ENCODE data around the gene PITPNB. TPM values are rescaled to one million over a fixed set of nuclear protein-coding genes. Genes with fewer than 3 reads are reported as not detected.
A peak's percentile ranks its signal among the peaks of the same experiment; 100 is the strongest.

PITPNB gene
- total RNA-seq, 2 donors from 2014 or later, result 59.6 to 68.2 TPM

- Mint-ChIP-seq H3K9me3 (peaks cover 15% of the 10 kb centered on the region), H3K4me3 (no peak overlapping the region), H3K36me3 (ENCODE audit: low read depth) (peaks cover 2% of the 10 kb centered on the region), H3K4me1 (peaks cover 18% of the 10 kb centered on the region), H3K27me3 (ENCODE audit: insufficient read depth) (peaks cover 3% of the 10 kb centered on the region), H3K27ac (no peak overlapping the region)
- Histone ChIP-seq H3K36me3 (ENCODE audit: control insufficient read depth, insufficient read depth, low read length) (no peaks in the 10 kb centered on the region), H3K27me3 (ENCODE audit: control insufficient read depth, insufficient read depth, low read length, poor library complexity, severe bottlenecking) (no peaks in the 10 kb centered on the region), H3K9me3 (ENCODE audit: control insufficient read depth, low read length) (peaks cover 10% of the 10 kb centered on the region), H3K4me1 (ENCODE audit: control insufficient read depth, insufficient read depth, low read length) (no peaks in the 10 kb centered on the region), H3K9ac (ENCODE audit: extremely low read depth, low read length, poor library complexity, severe bottlenecking) (no peak overlapping the region), H3K27ac (ENCODE audit: low read depth, low read length) (no peak overlapping the region), H3K4me3 (ENCODE audit: low read length) (no peak overlapping the region)
- DNase-seq, result peak; percentile 58
- WGBS, 2 experiments (ENCODE audit: insufficient coverage in 1 of 2, insufficient read length in 1 of 2), result 87 to 100% methylated on average over 1 to 6 of the region's 6 CpGs
- TF ChIP-seq, protein P1, sequence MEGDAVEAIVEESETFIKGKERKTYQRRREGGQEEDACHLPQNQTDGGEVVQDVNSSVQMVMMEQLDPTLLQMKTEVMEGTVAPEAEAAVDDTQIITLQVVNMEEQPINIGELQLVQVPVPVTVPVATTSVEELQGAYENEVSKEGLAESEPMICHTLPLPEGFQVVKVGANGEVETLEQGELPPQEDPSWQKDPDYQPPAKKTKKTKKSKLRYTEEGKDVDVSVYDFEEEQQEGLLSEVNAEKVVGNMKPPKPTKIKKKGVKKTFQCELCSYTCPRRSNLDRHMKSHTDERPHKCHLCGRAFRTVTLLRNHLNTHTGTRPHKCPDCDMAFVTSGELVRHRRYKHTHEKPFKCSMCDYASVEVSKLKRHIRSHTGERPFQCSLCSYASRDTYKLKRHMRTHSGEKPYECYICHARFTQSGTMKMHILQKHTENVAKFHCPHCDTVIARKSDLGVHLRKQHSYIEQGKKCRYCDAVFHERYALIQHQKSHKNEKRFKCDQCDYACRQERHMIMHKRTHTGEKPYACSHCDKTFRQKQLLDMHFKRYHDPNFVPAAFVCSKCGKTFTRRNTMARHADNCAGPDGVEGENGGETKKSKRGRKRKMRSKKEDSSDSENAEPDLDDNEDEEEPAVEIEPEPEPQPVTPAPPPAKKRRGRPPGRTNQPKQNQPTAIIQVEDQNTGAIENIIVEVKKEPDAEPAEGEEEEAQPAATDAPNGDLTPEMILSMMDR (conservative IDR thresholded peaks at IDR 0.05), result no peak
Measured at GRCh38 chr22:27835446-27835845, 83.6 kb downstream of the PITPNB start.

- TF ChIP-seq, protein P1 (conservative IDR thresholded peaks at IDR 0.05), result no peak
- peaks cover 24% of the 10 kb centered on the region for H3K4me1 Mint-ChIP-seq
- H3K27ac Mint-ChIP-seq, result no peak overlapping the region
- no peak overlapping the region for H3K27ac ChIP-seq (ENCODE audit: low read depth, low read length)
- H3K36me3 ChIP-seq (ENCODE audit: control insufficient read depth, insufficient read depth, low read length), result no peaks in the 10 kb centered on the region
- 91% methylated on average over 8 to 20 of the region's 20 CpGs for WGBS, 2 experiments (ENCODE audit: insufficient coverage in 1 of 2, insufficient read length in 1 of 2)
- H3K4me3 ChIP-seq (ENCODE audit: low read length), result no peak overlapping the region
- no peak overlapping the region for H3K4me3 Mint-ChIP-seq
- no peak overlapping the region for H3K9ac ChIP-seq (ENCODE audit: extremely low read depth, low read length, poor library complexity, severe bottlenecking)
- peaks cover 15% of the 10 kb centered on the region for H3K9me3 Mint-ChIP-seq
- H3K36me3 Mint-ChIP-seq (ENCODE audit: low read depth), result peaks cover 2% of the 10 kb centered on the region
- DNase-seq, result no peak
- peaks cover 10% of the 10 kb centered on the region for H3K9me3 ChIP-seq (ENCODE audit: control insufficient read depth, low read length)
- H3K27me3 Mint-ChIP-seq (ENCODE audit: insufficient read depth), result peaks cover 1% of the 10 kb centered on the region
- no peaks in the 10 kb centered on the region for H3K27me3 ChIP-seq (ENCODE audit: control insufficient read depth, insufficient read depth, low read length, poor library complexity, severe bottlenecking)
- H3K4me1 ChIP-seq (ENCODE audit: control insufficient read depth, insufficient read depth, low read length), result no peaks in the 10 kb centered on the region
Measured at GRCh38 chr22:27834364-27835185, 84.5 kb downstream of the PITPNB start.

GRCh38 chr22:27833803-27834202, 85.3 kb downstream of the PITPNB start:
- H3K4me3 Mint-ChIP-seq, result no peak overlapping the region
- H3K4me1 ChIP-seq (ENCODE audit: control insufficient read depth, insufficient read depth, low read length), result no peaks in the 10 kb centered on the region
- peaks cover 10% of the 10 kb centered on the region for H3K9me3 ChIP-seq (ENCODE audit: control insufficient read depth, low read length)
- H3K4me1 Mint-ChIP-seq, result peaks cover 24% of the 10 kb centered on the region
- H3K27ac ChIP-seq (ENCODE audit: low read depth, low read length), result no peak overlapping the region
- no peak for DNase-seq
- peaks cover 13% of the 10 kb centered on the region for H3K9me3 Mint-ChIP-seq
- H3K27me3 Mint-ChIP-seq (ENCODE audit: insufficient read depth), result peaks cover 1% of the 10 kb centered on the region
- WGBS, 2 experiments (ENCODE audit: insufficient coverage in 1 of 2, insufficient read length in 1 of 2), result 92% methylated on average over 2 of the region's 2 CpGs; no CpG with 5 or more reads in 1 of the 2 experiments
- H3K9ac ChIP-seq (ENCODE audit: extremely low read depth, low read length, poor library complexity, severe bottlenecking), result no peak overlapping the region
- H3K4me3 ChIP-seq (ENCODE audit: low read length), result no peak overlapping the region
- H3K27me3 ChIP-seq (ENCODE audit: control insufficient read depth, insufficient read depth, low read length, poor library complexity, severe bottlenecking), result no peaks in the 10 kb centered on the region
- H3K27ac Mint-ChIP-seq, result no peak overlapping the region
- TF ChIP-seq, protein P1 (conservative IDR thresholded peaks at IDR 0.05), result no peak
- H3K36me3 Mint-ChIP-seq (ENCODE audit: low read depth), result peaks cover 2% of the 10 kb centered on the region
- no peaks in the 10 kb centered on the region for H3K36me3 ChIP-seq (ENCODE audit: control insufficient read depth, insufficient read depth, low read length)
